GM23338 (cell line): ENCODE results near the gene C1QTNF7.

Experiments used
- CREB1 ChIP-seq: fragments of 250-450 bp; sonication (Bioruptor Pico); IDR thresholded peaks from 2 replicates; pipeline ENCODE4 v1.5.0; 2020; ENCODE audit warnings: low read depth, mild to moderate bottlenecking, moderate library complexity
- EZH2 ChIP-seq: fragments of 200-600 bp; sonication (generic); IDR thresholded peaks from one replicate; pipeline ENCODE4 v1.8.0; 2017; ENCODE audit warnings: antibody characterized with exemption, mild to moderate bottlenecking, low read depth; ENCODE audit not compliant: unreplicated experiment
- EZH2phosphoT487 ChIP-seq: fragments of 200-600 bp; sonication (generic); IDR thresholded peaks from one replicate; pipeline ENCODE4 v1.8.1; 2018; ENCODE audit warnings: antibody characterized with exemption; ENCODE audit not compliant: unreplicated experiment
- JUNB ChIP-seq: IDR thresholded peaks from one replicate; pipeline ENCODE4 v1.6.1; 2016; ENCODE audit warnings: antibody characterized with exemption; ENCODE audit not compliant: unreplicated experiment
- NANOG ChIP-seq: IDR thresholded peaks from 2 replicates; pipeline ENCODE4 v1.6.1; 2016; ENCODE audit warnings: antibody characterized with exemption, borderline replicate concordance
- POLR2AphosphoS5 ChIP-seq: IDR thresholded peaks from 2 replicates; pipeline ENCODE4 v1.6.1; 2016; ENCODE audit warnings: antibody characterized with exemption, low read depth
- STAT1 ChIP-seq: IDR thresholded peaks from one replicate; pipeline ENCODE4 v1.6.1; 2016; ENCODE audit warnings: antibody characterized with exemption; ENCODE audit not compliant: unreplicated experiment
- ZNF114 ChIP-seq: fragments of 250-450 bp; sonication (Bioruptor Pico); IDR thresholded peaks from 2 replicates; pipeline ENCODE4 v1.5.0; 2020; ENCODE audit warnings: mild to moderate bottlenecking, moderate library complexity
- ZNF331 ChIP-seq: fragments of 250-450 bp; sonication (Bioruptor Pico); IDR thresholded peaks from 2 replicates; pipeline ENCODE4 v1.5.0; 2020; ENCODE audit warnings: low read depth, mild to moderate bottlenecking, moderate library complexity
- TF ChIP-seq, protein P1 (sequence below), 2 experiments: fragments of 200-600 bp in 1 of 2; sonication (generic) in 1 of 2; conservative IDR thresholded peaks; 2 replicates each; pipeline versions ENCODE4 v1.5.1 to v1.6.1; 2016 to 2017; ENCODE audit warnings: antibody characterized with exemption in 2 of 2, low read depth in 2 of 2, mild to moderate bottlenecking in 2 of 2, moderate library complexity in 1 of 2
- TF ChIP-seq, protein P2 (sequence below): IDR thresholded peaks from one replicate; pipeline ENCODE4 v1.6.1; 2018; ENCODE audit warnings: antibody characterized with exemption; ENCODE audit not compliant: unreplicated experiment
- TF ChIP-seq, protein P3 (sequence below): IDR thresholded peaks from 2 replicates; pipeline ENCODE4 v1.6.1; 2016; ENCODE audit warnings: antibody characterized with exemption

DNA sequence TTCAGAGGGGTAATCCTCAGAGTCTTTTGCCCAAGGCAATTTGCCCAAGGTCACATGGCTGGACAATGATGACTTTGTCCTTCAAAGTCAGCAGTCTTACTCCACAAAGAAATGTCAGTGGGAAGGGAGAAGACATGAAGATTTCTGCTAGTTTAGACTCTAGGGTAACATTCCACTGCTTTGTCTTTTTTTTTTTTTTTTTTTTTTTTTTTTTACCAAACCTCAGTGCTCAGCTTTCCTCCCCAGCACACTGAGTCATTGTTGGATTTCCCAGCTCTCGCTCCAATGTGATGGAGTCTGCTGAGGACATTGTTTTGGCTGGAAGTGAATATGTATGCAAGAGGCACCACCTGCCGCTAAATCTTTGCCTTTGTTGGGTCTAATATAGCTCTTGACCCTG lies 7.2 kb upstream of the C1QTNF7 start:
- TF ChIP-seq, protein P1, sequence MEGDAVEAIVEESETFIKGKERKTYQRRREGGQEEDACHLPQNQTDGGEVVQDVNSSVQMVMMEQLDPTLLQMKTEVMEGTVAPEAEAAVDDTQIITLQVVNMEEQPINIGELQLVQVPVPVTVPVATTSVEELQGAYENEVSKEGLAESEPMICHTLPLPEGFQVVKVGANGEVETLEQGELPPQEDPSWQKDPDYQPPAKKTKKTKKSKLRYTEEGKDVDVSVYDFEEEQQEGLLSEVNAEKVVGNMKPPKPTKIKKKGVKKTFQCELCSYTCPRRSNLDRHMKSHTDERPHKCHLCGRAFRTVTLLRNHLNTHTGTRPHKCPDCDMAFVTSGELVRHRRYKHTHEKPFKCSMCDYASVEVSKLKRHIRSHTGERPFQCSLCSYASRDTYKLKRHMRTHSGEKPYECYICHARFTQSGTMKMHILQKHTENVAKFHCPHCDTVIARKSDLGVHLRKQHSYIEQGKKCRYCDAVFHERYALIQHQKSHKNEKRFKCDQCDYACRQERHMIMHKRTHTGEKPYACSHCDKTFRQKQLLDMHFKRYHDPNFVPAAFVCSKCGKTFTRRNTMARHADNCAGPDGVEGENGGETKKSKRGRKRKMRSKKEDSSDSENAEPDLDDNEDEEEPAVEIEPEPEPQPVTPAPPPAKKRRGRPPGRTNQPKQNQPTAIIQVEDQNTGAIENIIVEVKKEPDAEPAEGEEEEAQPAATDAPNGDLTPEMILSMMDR (conservative IDR thresholded peaks at IDR 0.05; ENCODE audit: low read depth in 2 of 2), result no peak
- TF ChIP-seq EZH2phosphoT487 (no peak), EZH2 (no peak), ZNF114 (CRISPR knock-in tag) (no peak), POLR2AphosphoS5 (no peak), STAT1 (no peak), ZNF331 (no peak), CREB1 (no peak), NANOG (no peak), JUNB (no peak)
- TF ChIP-seq, protein P2, sequence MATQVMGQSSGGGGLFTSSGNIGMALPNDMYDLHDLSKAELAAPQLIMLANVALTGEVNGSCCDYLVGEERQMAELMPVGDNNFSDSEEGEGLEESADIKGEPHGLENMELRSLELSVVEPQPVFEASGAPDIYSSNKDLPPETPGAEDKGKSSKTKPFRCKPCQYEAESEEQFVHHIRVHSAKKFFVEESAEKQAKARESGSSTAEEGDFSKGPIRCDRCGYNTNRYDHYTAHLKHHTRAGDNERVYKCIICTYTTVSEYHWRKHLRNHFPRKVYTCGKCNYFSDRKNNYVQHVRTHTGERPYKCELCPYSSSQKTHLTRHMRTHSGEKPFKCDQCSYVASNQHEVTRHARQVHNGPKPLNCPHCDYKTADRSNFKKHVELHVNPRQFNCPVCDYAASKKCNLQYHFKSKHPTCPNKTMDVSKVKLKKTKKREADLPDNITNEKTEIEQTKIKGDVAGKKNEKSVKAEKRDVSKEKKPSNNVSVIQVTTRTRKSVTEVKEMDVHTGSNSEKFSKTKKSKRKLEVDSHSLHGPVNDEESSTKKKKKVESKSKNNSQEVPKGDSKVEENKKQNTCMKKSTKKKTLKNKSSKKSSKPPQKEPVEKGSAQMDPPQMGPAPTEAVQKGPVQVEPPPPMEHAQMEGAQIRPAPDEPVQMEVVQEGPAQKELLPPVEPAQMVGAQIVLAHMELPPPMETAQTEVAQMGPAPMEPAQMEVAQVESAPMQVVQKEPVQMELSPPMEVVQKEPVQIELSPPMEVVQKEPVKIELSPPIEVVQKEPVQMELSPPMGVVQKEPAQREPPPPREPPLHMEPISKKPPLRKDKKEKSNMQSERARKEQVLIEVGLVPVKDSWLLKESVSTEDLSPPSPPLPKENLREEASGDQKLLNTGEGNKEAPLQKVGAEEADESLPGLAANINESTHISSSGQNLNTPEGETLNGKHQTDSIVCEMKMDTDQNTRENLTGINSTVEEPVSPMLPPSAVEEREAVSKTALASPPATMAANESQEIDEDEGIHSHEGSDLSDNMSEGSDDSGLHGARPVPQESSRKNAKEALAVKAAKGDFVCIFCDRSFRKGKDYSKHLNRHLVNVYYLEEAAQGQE, result no peak
- TF ChIP-seq, protein P3, sequence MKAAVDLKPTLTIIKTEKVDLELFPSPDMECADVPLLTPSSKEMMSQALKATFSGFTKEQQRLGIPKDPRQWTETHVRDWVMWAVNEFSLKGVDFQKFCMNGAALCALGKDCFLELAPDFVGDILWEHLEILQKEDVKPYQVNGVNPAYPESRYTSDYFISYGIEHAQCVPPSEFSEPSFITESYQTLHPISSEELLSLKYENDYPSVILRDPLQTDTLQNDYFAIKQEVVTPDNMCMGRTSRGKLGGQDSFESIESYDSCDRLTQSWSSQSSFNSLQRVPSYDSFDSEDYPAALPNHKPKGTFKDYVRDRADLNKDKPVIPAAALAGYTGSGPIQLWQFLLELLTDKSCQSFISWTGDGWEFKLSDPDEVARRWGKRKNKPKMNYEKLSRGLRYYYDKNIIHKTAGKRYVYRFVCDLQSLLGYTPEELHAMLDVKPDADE, result no peak
